ENCODE data around the gene GNG7. TPM values are rescaled to one million over a fixed set of nuclear protein-coding genes. Genes with fewer than 3 reads are reported as not detected.
A peak's percentile ranks its signal among the peaks of the same experiment; 100 is the strongest.
"Not testable (repeated sequence)": the region's sequence is repeated elsewhere in the genome, so short reads cannot be mapped to it uniquely, and the experiment has no call there.

GNG7 gene
- polyA plus RNA-seq, 1 experiment, result 0.57 TPM

GRCh38 chr19:2623798-2624197 lies 78.7 kb downstream of the GNG7 start:
- no peak overlapping the region for H3K27ac ChIP-seq (ENCODE audit: low read depth, low read length)
- no peak for TF ChIP-seq CTCF (IDR thresholded peaks at IDR 0.05; ENCODE audit: low read depth, low read length)
- H3K27me3 ChIP-seq (ENCODE audit: control insufficient read depth, insufficient read depth, low read length), result no peaks in the 10 kb centered on the region
- ChIA-PET CTCF (interaction anchor here (0.6 kb wide), 1 partner anchor 12 kb away, joined by 4 read pairs; no protein-coding TSS in a partner anchor), POLR2A (interaction anchor here (1.1 kb wide), 1 partner anchor 148 kb away, joined by 8 read pairs; the partner anchor contains the start of gene GADD45B)
- peaks cover 1% of the 10 kb centered on the region for H3K9me3 ChIP-seq (ENCODE audit: control insufficient read depth, insufficient read depth, low read length)
- no peak for DNase-seq (ENCODE audit: low read depth, low spot score)
- H3K4me3 ChIP-seq (ENCODE audit: low read depth, low read length), result no peak overlapping the region

- not testable (repeated sequence) for H3K4me3 ChIP-seq (ENCODE audit: low read depth, low read length); H3K9me3 ChIP-seq (ENCODE audit: control insufficient read depth, insufficient read depth, low read length); H3K27me3 ChIP-seq (ENCODE audit: control insufficient read depth, insufficient read depth, low read length); DNase-seq (ENCODE audit: low read depth, low spot score); H3K27ac ChIP-seq (ENCODE audit: low read depth, low read length)
- CTCF ChIA-PET, result interaction anchor here (1.2 to 1.4 kb wide), 2 partner anchors 8 to 12 kb away, joined by 10 to 11 read pairs; no protein-coding TSS in a partner anchor
- POLR2A ChIA-PET, result interaction anchor here (0.6 kb wide), 1 partner anchor 144 kb away, joined by 3 read pairs; no protein-coding TSS in a partner anchor
These were observed 80.0 kb downstream of the GNG7 start for GRCh38 chr19:2622371-2622961.

- no peak for TF ChIP-seq CTCF (IDR thresholded peaks at IDR 0.05; ENCODE audit: low read depth, low read length)
- Histone ChIP-seq H3K27me3 (ENCODE audit: control insufficient read depth, insufficient read depth, low read length) (no peaks in the 10 kb centered on the region), H3K27ac (ENCODE audit: low read depth, low read length) (no peak overlapping the region), H3K9me3 (ENCODE audit: control insufficient read depth, insufficient read depth, low read length) (peaks cover 12% of the 10 kb centered on the region), H3K4me3 (ENCODE audit: low read depth, low read length) (no peak overlapping the region)
- POLR2A ChIA-PET, result interaction anchor here (2.1 kb wide), 1 partner anchor 142 kb away, joined by 9 read pairs; the partner anchor contains the start of gene GADD45B
- CTCF ChIA-PET, result interaction anchor here (0.6 to 1.9 kb wide), 4 partner anchors 8 to 1951 kb away, joined by 3 to 7 read pairs (median 4); no protein-coding TSS in a partner anchor
- DNase-seq (ENCODE audit: low read depth, low spot score), result no peak
These were observed 83.4 kb downstream of the GNG7 start for GRCh38 chr19:2619076-2619475.

- no peak for TF ChIP-seq CTCF (IDR thresholded peaks at IDR 0.05; ENCODE audit: low read depth, low read length)
- DNase-seq (ENCODE audit: low read depth, low spot score), result no peak
- Histone ChIP-seq H3K27me3 (ENCODE audit: control insufficient read depth, insufficient read depth, low read length) (no peaks in the 10 kb centered on the region), H3K4me3 (ENCODE audit: low read depth, low read length) (no peak overlapping the region), H3K27ac (ENCODE audit: low read depth, low read length) (no peak overlapping the region), H3K9me3 (ENCODE audit: control insufficient read depth, insufficient read depth, low read length) (peaks cover 13% of the 10 kb centered on the region)
- ChIA-PET POLR2A (interaction anchor here (0.6 to 2.1 kb wide), 3 partner anchors 30 to 142 kb away, joined by 3 to 9 read pairs (median 3); partner anchors contain the start of gene GADD45B), CTCF (interaction anchor here (0.6 to 1.4 kb wide), 3 partner anchors 145 to 1951 kb away, joined by 3 to 4 read pairs (median 3); no protein-coding TSS in a partner anchor)
These were observed 83.9 kb downstream of the GNG7 start for GRCh38 chr19:2618611-2619010.

- ChIA-PET POLR2A (interaction anchor here (0.7 to 2.2 kb wide), 3 partner anchors 141 to 206 kb away, joined by 3 to 14 read pairs (median 9); partner anchors contain the start of gene GADD45B), CTCF (no interaction called here)
- Histone ChIP-seq H3K27ac (ENCODE audit: low read depth, low read length) (peak overlapping the region; percentile 21), H3K4me3 (ENCODE audit: low read depth, low read length) (no peak overlapping the region), H3K27me3 (ENCODE audit: control insufficient read depth, insufficient read depth, low read length) (no peaks in the 10 kb centered on the region), H3K9me3 (ENCODE audit: control insufficient read depth, insufficient read depth, low read length) (peaks cover 13% of the 10 kb centered on the region)
- DNase-seq (ENCODE audit: low read depth, low spot score), result no peak
- no peak for TF ChIP-seq CTCF (IDR thresholded peaks at IDR 0.05; ENCODE audit: low read depth, low read length)
These were observed 84.9 kb downstream of the GNG7 start for GRCh38 chr19:2617393-2618165.
